ENCODE measurements around the gene LHX6.

DNA sequence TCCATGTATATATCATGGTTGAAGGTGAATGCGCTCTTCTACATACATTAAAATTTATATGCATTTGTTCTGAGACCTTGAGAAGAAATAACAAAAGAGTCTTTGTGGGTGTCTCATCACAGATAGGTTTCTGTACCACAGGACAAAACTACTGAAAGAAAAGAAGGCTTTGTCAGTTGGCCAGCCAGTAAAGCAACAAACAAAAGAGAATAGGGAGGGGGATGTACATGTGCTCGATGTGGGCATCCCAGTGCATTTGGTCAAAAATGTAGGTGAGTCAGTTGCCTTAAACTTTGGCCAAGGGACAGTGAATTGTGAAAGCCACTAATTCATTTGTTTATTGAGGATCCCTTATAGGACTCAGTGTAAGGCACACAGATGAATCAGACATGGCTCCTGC, 22.6 kb upstream of the LHX6 start:
- no peak for TF ChIP-seq JUNB (CRISPR knock-in tag; IDR thresholded peaks at IDR 0.05; ENCODE audit: borderline replicate concordance)
- TF ChIP-seq ZIK1 (CRISPR knock-in tag; IDR thresholded peaks at IDR 0.05; ENCODE audit: borderline replicate concordance, low read depth), result no peak
- no peak for TF ChIP-seq NFE2L1 (CRISPR knock-in tag; IDR thresholded peaks at IDR 0.05; ENCODE audit: borderline replicate concordance)
- no peak for TF ChIP-seq RBM39 (IDR thresholded peaks at IDR 0.05; ENCODE audit: low read depth, low read length, poor library complexity, severe bottlenecking)
- TF ChIP-seq POLR2AphosphoS5 (IDR thresholded peaks at IDR 0.05; ENCODE audit: low read depth, low read length), result no peak

Measured in HepG2 (cell line).